ENCODE results near the gene C3orf22.

Gene C3orf22

GRCh38 chr3:126558336-126559071 lies at the start of gene C3orf22:
Gene C3orf22 (minus strand): TSS chr3:126558932. CDS start chr3:126553390, 5,542 bp downstream.
- Histone ChIP-seq H3K4me3 (ENCODE audit: low read depth, low read length) (no peak within 1 kb of the TSS), H3K9me3 (ENCODE audit: control insufficient read depth, insufficient read depth, low read depth, low read length) (no peaks in the 10 kb centered on the region), H3K27ac (ENCODE audit: extremely low read depth, low read depth, low read length) (no peak within 1 kb of the TSS), H3K36me3 (ENCODE audit: control insufficient read depth in 2 of 2, insufficient read depth in 1 of 2, low read length in 2 of 2) (no peaks in the 10 kb centered on the region), H3K4me1 (ENCODE audit: control insufficient read depth, insufficient read depth, low read length) (no peaks in the 10 kb centered on the region)
- CTCF ChIA-PET = interaction anchor here (0.5 to 0.6 kb wide), 2 partner anchors 65 to 104 kb away, joined by 3 read pairs; no protein-coding TSS in a partner anchor
- TF ChIP-seq ZNF585B (tag by site-specific recombination; IDR thresholded peaks at IDR 0.05) (no peak), ZNF530 (tag by site-specific recombination; IDR thresholded peaks at IDR 0.05; ENCODE audit: low read depth) (no peak), ZNF280D (tag by site-specific recombination; IDR thresholded peaks at IDR 0.05) (no peak), SALL2 (tag by site-specific recombination; IDR thresholded peaks at IDR 0.05; ENCODE audit: borderline replicate concordance) (no peak), ZNF473 (tag by site-specific recombination; IDR thresholded peaks at IDR 0.05) (no peak), ZEB2 (tag by site-specific recombination; IDR thresholded peaks at IDR 0.05) (no peak), ZNF48 (tag by site-specific recombination; IDR thresholded peaks at IDR 0.05) (no peak), ZNF513 (tag by site-specific recombination; IDR thresholded peaks at IDR 0.05) (no peak)
- POLR2A ChIA-PET = no interaction called here

- CTCF ChIA-PET = no interaction called here
- Histone ChIP-seq H3K9me3 (ENCODE audit: control insufficient read depth, insufficient read depth, low read depth, low read length) (no peaks in the 10 kb centered on the region), H3K4me1 (ENCODE audit: control insufficient read depth, insufficient read depth, low read length) (no peaks in the 10 kb centered on the region), H3K36me3 (ENCODE audit: control insufficient read depth in 2 of 2, insufficient read depth in 1 of 2, low read length in 2 of 2) (peaks cover 4 to 74% of the 10 kb centered on the region in 2 experiments; a peak in 1 of 3 replicates), H3K27ac (ENCODE audit: extremely low read depth, low read depth, low read length) (no peak overlapping the region), H3K4me3 (ENCODE audit: low read depth, low read length) (no peak overlapping the region)
- TF ChIP-seq ZNF398 (tag by site-specific recombination; IDR thresholded peaks at IDR 0.05) = no peak
- no peak for TF ChIP-seq ZNF248 (tag by site-specific recombination; IDR thresholded peaks at IDR 0.05)
- no peak for TF ChIP-seq ZNF221 (tag by site-specific recombination; IDR thresholded peaks at IDR 0.05; ENCODE audit: borderline replicate concordance)
- no peak for TF ChIP-seq ZNF112 (tag by site-specific recombination; IDR thresholded peaks at IDR 0.05)
- TF ChIP-seq ZNF571 (tag by site-specific recombination; IDR thresholded peaks at IDR 0.05) = no peak
- TF ChIP-seq ZNF292 (tag by site-specific recombination; IDR thresholded peaks at IDR 0.05; ENCODE audit: borderline replicate concordance, low read depth) = no peak
- POLR2A ChIA-PET = no interaction called here
Measured at GRCh38 chr3:126607214-126607908, 48.6 kb upstream of the C3orf22 start.
